Left lobe of liver (tissue), 2 donors: ENCODE measurements around the gene NOD1. TPM values are rescaled to one million over a fixed set of nuclear protein-coding genes. Genes with fewer than 3 reads are reported as not detected.
"Not testable (repeated sequence)": the region's sequence is repeated elsewhere in the genome, so short reads cannot be mapped to it uniquely, and the experiment has no call there.

Source experiments
- ATAC-seq: fragments of 200-7000 bp; cut with Tn5 transposase; one replicate; pipeline ENCODE4 v1.9.1; 2020; ENCODE audit warnings: mild to moderate bottlenecking, moderate library complexity
- DNase-seq: peaks from one replicate; pipeline ENCODE4 v3.0.0-alpha.2; 2020; ENCODE audit warnings: low spot score
- total RNA-seq: library from RNA; stranded (reverse); gene quantifications from one replicate; pipeline ENCODE4 v1.2.1, GENCODE V29; 2021
- donor health status: DM: no; HTN: no; CAD: no; lungs with moderate emphysema.
- donor health status: DM: no; HTN: yes; CAD: no.

Gene NOD1
- total RNA-seq, 1 donor from 2014 or later = 1.8 TPM

DNA sequence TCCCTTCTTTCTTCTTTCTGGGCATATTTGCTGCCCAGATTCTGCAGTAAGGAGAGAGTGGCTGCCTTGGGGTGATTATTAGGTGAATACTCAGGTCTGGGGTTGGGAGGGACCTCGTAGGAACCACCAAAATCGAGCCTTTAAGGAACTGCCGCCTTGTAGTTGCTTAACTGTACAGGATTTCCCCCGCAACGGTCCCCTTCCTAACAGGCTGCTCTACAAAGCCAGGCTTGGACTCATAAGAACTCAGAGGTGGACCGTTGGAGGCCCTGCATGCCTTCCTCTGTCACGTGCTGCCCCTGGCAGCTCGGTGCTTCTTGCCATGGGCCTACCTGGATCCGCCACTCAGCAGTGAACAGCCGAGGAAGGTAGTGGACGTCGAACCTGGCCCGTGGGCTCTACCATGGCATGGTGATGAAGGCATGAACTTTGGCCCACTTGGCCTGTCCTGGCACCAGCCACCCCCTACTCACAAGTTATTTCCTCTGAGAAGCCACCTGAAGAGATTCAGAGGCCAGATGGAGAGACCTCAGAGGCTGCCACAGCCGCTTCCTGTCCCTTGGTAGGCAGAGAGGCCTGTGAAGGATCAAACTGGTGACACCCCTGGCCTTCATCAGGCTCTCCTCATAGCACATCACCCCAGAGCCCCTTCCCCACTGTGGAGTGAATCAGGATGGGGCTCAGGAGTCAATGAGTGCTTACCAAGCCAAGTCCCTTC lies 54.6 kb downstream of the NOD1 start:
- DNase-seq = no peak
- ATAC-seq = no peak

DNA sequence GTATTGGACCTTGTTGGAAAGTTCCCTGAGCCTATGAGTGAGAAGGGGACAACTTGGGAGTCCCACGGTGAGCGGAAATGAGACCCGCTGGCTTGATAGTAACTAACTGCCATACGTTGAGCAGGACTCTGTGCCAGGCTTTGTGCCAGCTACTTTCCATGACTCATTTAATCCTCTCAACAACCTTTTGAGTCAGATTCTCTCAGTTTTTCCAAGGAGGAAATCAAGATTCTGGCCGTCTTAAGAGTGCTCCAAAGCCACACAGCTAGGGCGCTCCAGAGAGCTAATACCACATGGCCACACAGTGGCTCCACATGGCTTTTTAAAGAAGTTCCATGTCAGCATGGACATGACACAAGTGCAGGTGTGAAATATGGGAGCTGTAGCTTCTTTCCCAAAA lies 55.7 kb downstream of the NOD1 start:
- ATAC-seq (no peak), DNase-seq (no peak)

DNA sequence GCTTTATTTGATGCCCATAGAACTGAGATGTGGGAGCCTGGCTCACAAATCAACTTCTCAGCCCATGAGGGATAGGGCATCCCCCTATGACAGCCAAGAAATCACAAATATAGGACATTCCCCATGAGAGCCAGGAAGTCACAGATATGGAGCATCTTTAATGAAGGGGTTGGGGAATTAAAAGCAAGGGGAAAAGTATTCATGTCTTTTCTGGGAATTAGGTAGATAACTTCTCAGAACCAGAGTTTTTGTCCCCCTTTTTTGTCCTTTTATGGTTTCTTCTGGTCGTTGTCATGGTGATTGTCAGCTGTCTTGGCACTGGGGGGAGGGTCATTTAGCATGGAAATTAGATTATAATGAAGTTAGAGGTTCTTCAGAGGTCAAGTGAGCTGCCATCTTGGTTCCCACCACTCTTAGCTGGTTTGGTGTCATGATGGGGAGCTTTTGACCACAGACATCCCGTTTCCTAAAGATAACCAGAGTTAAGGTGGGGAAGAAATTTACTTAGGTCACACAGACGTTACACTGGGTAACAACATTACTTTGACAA lies 56.9 kb downstream of the NOD1 start:
- ATAC-seq = no peak
- no peak for DNase-seq

DNA sequence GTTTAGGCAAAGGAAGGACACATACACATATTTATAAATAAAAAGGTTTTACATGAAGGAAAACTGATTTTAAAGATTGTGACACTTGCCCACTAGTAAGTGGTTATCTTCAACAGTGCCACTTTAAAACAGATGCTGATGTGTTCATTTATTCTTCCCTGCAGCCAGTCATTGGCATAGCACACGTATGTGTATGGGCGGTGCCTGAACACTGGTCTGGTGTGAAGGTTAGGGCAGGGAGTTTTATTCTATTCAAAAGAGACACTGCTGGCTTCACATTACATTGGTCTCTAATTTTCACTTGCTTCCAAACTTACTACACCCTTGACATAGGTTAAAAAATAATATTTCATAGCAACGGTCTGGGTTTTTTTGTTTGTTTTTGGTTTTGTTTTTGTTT lies 57.9 kb downstream of the NOD1 start:
- no peak for DNase-seq
- ATAC-seq = peak; percentile 26

DNA sequence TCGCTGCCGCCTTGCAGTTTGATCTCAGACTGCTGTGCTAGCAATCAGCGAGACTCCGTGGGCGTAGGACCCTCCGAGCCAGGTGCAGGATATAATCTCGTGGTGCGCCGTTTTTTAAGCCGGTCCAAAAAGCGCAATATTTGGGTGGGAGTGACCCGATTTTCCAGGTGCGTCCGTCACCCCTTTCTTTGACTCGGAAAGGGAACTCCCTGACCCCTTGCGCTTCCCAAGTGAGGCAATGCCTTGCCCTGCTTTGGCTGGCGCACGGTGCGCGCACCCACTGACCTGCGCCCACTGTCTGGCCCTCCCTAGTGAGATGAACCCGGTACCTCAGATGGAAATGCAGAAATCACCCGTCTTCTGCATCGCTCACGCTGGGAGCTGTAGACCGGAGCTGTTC lies 58.5 kb downstream of the NOD1 start:
- not testable (repeated sequence) for DNase-seq, ATAC-seq

DNA sequence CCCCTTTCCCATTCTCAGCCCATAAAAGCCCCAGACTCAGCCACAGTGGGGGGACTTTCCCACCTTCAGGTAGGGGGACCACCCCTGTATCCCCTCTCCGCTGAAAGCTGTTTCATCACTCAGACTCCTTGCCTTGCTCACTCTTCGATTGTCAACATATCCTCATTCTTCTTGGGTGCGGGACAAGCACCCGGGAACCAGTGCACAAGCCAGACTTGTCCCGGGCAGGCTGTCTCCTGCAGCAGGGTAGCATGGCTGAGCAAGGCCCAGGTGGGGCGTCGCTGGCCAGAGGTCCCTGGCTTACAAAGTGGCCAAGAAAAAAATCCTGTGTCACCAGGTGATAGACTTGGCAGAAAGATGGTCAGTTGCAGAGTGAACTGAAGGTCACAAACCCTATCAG lies 64.7 kb downstream of the NOD1 start:
- DNase-seq (no peak), ATAC-seq (no peak)

DNA sequence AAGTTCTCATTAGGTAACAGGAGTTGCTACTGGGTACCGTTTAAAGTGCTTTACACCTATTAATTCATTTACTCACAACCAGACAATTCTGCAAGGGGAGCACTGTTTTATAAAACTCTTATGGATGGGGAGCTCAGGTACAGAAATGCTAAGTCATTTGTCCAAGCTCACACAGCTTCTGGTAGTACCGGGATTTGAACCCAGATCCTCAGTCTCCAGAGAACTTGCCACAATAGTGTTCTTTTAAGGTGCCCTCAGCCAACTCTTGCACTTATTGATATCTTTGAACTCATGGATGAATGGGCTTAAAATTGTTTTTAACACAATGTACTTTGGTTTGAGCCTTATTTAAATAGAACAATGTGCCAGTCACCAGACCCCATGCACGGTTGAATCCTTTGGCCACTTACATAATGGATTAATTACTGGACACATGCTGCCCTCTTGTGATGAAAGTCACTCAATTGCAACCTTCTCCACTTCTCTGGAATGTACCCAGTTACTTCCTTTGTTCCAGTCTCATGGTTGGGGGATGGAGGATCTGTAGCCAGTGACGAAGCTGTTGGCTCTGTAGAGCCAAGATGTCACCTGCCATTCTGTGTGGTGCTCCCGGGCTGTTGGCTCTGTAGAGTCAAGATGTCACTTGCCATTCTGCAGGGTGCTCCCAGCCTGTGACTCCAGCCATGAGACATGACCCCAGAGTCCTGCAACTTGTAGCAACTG lies 65.6 kb downstream of the NOD1 start:
- no peak for DNase-seq
- ATAC-seq = peak; percentile 97

DNA sequence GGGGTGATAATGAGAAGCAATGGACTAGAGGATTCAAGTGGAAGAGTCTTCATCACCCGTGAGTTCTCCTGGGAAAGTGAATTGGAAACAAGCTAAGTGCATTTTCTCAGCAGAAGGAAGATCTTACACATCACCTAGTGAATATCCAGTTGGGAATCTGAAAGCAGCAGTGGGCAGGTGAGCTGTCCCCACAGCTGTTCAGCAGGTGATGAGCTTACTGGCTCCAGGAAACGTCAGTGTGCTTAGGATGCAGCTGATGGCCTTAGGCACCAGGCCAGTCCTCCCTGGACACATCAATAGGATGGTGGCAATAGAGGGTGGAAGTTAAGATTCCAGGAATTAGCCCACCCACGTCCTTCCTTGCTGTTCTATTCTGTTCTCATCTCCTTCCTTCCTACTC lies 66.7 kb downstream of the NOD1 start:
- DNase-seq = no peak
- ATAC-seq = no peak

DNA sequence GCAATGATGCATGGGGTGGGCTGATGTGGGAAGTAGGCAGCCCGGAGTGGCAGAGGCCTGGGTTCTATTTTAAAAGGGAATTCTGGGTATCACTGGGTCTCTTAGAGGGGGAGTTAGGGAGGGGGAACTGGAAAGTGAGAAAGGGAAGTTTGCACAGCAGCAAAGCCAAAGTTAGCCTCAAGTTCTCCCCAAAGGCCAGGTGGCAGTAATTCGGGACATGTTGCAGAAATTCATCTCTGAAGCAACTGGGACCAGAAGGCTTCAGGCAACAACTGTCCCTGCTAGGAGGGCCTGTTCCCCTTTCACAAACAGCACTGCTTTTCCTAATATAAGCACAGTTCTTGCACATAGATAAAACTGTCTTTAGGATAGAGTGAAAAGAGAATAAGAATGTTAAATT lies 67.4 kb downstream of the NOD1 start:
- ATAC-seq (no peak), DNase-seq (no peak)

DNA sequence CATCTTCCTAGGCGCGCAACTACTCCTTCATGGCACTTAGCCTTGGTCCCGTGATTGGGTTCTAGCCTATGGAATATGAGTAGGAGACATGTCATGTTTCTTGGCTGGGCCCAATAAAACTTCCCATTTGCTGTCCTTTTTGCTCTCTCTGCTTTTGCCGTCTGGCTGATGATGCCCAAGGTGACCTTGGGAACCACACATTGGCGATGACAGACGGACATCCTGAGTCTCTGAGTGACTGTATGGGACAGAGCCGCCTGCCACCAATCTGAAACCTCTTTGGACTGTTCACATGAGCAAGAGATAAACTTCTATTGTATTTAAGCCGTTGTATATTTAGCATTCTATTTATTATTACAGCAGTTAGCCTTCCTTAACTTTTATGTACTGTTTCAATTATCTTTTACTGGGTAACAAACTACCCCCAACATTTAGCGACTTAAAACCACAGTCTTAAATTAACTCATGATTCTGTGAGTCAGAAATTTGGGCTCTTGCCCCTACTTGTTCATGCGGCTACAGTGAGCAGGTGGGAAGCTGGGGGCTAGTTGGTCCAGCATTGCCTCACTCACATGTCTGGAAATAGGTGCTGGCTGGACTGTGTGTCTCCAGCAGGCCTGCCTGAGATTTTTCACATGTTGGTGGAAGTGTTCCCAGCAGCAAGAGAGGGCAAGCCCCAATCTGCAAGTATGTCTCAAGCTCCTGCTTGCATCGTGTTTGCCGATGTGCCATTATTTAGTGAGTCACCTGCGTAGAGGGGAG lies 71.7 kb downstream of the NOD1 start:
- ATAC-seq (no peak), DNase-seq (no peak)

DNA sequence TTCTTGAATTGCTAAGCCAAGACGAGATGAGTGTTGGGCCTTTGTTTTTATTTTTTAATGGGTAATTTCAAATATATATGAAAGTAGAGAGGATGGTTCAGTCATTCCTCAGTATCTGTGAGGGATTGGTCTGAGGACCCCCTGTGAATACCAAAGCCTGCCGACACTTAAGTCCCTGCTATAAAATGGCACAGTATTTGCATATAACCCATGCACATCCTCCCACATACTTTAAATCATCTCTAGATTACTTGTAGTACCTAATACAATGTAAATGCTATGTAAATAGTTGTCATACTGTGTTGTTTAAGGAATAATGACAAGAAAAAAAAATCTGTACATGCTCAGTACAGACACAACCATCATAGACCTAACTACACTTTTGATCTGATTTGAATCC lies 73.4 kb downstream of the NOD1 start:
- DNase-seq (no peak), ATAC-seq (no peak)

DNA sequence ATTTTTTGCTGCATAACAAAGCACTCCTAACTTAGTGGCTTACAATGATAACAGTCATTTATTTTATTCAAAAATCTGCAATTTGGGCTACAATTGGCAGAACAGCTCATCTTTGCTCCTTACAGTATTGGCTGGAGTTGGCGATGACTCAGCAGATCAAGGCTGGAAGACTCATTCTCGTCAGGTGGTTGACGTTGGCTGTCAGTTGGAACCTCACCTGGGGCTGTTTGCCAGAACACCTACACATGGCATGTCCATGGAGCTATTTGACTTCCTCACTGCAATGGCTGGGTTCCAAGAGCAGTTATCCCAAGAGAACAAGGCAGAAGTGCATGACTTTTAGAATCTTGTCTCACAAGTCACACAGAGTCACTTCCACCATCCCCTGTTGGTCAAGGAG lies 75.1 kb downstream of the NOD1 start:
- peak; percentile 60 for ATAC-seq
- no peak for DNase-seq

DNA sequence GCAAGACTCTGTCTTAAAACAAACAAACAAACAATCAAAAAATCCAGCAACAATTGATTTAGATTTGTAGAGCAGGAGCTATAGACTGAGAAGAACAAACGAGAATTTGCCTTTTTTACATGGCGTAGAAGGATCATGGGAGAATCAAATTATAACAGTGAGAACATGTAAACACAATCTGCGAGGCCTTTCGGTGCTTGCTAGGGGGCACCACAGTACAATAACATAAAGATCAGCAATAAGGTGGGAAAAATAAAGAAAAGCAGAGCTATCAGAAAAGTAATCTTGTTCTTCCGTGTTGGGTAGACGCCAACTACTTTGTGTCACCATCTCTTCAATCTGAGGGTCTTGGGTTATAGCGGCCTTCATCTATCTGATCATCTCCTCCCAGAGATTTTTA lies 82.2 kb downstream of the NOD1 start:
- DNase-seq = no peak

DNA sequence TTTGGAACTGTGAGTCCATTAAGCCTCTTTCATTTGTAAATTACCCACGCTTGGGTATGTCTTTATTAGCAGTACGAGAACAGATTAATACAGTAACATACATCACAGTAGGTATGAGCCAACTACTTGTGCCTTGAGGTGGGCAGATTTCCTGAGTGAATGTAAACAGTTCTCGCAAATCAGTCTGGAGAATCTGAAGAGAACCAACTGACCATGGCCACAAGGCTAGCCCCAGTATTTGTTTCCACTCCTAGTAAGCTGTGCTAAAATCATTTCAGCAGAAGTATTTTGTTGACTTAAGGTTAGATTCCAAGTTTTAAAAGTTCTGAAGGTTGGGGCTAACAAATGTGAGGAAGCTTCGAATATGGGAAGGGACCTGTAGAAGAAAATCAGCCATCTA lies 82.9 kb downstream of the NOD1 start:
- ATAC-seq (no peak), DNase-seq (no peak)

More for the DNA sequence above, 82.2 kb downstream of the NOD1 start:
- ATAC-seq = no peak

DNA sequence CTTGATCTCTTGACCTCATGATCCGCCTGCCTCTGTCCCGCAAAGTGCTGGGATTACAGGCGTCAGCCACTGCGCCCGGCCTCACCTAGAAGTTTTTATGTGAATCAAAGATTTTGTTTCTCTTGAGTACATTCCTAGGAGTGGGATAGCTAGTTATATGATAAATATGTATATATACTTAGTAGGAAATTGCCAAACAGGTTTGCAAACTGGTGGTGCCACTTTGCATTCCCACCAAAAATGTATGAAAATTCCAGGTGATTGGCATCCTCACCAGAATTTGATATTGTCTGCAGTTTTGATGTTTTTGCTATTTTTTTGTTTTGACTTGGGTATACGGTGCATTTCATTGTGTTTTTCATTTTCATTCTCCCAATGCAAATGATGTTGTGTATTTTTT lies 86.8 kb downstream of the NOD1 start:
- ATAC-seq = no peak

DNA sequence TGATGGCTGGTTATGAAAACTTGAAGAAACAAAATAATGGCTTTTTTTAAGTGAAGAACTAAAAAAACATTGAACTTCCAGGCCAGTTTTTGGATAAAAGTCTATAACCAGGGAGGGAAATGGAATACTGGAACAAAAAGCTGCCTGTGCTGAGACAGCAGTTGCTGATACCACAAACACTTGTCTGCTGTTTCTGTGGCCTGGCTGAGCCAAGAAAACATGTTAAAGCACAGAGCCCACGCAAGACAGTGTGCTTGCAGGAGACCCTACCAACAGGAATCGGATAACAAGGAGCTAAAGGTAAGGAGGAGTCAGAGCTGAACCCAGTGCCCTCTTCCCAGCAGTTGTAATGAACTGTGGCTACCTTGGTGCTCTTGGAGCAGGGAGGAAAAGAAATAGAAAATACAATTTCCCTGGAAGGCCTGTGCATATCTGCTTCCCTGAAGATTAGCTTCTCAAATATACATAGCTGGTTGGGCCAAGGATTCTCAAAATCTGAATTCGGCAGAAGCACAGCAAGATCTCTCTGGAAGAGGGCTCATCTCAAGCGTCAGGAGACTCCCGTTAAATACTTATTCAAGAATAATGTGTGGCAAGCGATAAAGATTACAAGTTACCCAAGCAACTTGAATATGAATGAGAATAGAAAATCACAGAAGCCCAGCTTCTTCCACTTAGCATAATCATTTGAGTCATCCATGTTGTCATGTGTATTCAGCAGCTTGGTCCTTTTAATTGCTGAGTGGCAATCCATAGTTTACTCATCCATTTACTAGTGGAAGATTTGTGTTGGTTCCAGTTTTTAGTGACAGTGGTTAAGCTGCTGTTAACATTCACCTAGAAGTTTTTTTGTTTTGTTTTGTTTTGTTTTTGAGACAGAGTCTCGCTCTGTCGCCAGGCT lies 87.6 kb downstream of the NOD1 start:
- ATAC-seq (no peak), DNase-seq (no peak)

More for the DNA sequence above, 86.8 kb downstream of the NOD1 start:
- DNase-seq = no peak

DNA sequence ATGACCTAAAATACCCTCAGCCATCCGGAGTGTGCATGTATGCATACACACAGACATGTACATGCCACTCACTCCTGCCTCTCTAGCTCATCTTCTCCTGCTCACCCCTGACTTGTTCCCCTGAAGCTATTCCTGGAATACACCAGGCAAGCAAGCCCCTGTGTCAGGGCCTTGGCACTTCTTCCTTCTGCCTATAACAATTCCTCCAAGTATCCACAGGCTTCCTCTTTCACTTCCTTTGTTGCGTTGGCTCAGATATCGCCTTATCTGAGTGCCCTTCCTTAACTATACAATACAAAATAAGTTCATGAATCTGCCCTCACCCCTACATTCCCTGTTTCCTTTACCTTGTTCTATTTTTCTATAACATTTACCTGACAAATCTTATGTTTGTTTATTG lies 88.8 kb downstream of the NOD1 start:
- DNase-seq = no peak
- peak; percentile 44 for ATAC-seq

DNA sequence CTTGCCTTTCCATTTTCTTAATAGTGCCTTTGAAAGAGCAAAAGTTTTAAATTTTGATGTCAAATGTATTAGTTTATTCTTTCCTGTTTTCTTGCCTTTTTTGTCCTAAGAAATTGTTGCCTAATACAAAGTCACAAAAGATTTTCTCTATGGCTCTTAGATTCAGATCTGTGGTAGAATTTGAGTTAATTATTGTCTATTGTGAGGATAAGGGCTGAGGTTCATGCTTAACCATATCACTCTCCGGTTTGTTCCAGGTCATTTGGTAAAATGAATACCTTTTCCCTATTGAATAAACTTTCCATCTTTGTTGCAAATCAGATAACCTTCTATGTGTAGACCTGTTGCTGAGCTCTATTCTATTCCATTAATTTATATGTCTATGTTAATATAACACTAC lies 96.0 kb downstream of the NOD1 start:
- ATAC-seq (peak; percentile 56), DNase-seq (no peak)

DNA sequence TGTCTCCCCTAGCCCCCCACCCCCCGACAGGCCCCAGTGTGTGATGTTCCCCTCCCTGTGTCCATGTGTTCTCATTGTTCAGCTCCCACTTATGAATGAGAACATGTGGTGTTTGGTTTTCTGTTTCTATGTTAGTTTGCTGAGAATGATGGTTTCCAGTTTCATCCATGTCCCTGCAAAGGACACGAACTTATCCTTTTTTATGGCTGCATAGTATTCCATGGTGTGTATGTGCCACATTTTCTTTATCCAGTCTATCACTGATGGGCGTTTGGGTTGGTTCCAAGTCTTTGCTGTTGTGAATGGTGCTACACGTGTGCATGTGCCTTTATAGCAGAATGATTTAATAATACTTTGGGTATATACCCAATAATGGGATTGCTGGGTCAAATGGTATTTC lies 97.8 kb downstream of the NOD1 start:
- not testable (repeated sequence) for DNase-seq, ATAC-seq

DNA sequence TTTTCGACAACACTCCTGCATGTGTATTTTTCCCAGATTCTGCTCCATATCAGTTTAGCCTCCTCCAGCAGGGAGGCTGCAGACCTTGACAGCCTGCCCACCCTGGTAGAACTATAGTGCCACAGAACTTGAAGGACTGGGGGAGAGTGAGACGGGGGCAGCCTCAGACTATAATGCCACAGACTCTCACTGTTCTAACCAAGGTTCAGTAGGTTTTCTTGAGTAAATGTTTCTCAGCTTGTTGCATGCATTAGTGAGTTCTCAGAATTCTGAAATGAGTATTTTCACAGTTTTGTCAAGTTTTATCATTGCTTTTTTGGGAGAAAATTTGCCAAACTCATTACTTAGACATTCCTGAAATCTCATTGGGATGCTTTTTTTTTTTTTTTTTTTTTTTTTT lies 98.3 kb downstream of the NOD1 start:
- no peak for DNase-seq
- ATAC-seq = no peak

DNA sequence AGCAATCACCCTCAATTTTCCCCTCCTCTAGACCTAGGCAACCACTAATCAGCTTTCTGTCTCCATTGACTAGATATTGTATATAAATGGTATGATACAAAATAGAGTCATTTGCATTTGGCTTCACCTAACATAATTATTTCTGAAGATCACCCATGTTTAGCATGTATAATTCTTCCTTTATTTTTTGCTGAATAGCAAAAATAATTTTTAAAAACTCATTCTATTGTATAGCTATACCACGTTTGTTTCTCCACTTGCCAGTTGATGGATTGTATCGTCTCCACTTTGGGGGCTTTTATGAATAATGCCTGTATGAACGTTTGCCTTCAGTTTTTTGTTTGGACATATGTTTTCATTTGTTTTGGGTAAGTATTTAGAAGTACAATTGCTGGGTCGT lies 98.8 kb downstream of the NOD1 start:
- no peak for DNase-seq
- no peak for ATAC-seq
